Urothelium cell line (cell line): ENCODE results near the gene FAM181A.

ENCODE experiments used
- DNase-seq: peaks from one replicate; pipeline ENCODE4 v3.0.0; 2011; ENCODE audit warnings: low spot score, mixed read lengths
- FAIRE-seq: peaks from 2 replicates; lab custom pipeline; 2011; peaks lifted over from hg19 to GRCh38; lab: Jason Lieb, UNC

FAM181A gene

DNA sequence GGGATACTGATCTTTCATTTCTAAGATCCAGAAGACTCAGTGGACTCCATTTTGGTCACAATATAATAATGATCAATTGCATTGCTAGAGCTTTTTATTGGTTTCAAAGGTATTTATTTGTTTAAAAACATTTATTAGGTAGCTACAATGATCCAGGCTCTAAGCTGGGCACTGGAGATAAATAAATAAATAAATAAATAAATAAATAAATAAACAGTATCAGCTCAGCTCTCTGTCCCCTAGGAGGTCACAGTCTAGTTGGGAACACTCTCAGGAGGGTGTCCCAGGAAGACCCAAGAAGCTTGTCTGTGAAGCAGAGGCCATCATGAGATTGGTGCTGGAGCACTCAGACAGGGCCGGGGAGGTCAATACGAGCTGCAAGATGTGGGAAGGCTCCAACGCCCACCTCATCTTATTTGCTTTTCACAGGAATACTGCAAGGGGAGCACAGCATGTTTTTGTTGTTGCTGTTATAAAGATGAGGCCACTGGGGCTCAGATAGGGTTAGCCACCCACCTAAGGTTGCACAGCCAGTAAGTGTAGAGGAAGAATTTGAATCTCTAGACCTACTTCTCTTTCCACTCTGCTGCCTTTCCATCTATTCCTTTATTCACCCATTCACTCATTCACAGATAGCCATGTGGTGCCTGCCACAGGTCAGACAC is 33.8 kb downstream of the FAM181A start:
- no peak for DNase-seq
- no peak for FAIRE-seq

DNA sequence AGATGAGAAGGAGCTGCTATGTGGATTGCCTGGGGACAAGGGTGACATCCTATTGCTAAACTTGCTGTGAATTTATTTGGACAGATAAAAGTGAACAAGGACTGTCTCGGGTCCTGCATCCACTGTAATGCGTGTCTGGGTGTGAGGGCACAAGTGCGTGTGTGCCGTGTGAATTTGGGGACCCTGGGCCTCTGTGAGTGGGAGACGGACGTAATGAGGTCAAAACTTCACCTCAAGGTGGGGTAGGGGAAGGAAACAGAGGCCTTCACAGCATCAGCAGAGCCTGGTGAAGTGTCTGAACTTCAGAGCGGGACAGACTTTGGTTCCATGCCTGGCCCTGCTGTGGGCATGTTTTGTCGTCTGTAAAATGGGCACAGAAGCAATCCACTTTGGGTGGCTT is 34.5 kb downstream of the FAM181A start:
- FAIRE-seq (no peak), DNase-seq (no peak)

DNA sequence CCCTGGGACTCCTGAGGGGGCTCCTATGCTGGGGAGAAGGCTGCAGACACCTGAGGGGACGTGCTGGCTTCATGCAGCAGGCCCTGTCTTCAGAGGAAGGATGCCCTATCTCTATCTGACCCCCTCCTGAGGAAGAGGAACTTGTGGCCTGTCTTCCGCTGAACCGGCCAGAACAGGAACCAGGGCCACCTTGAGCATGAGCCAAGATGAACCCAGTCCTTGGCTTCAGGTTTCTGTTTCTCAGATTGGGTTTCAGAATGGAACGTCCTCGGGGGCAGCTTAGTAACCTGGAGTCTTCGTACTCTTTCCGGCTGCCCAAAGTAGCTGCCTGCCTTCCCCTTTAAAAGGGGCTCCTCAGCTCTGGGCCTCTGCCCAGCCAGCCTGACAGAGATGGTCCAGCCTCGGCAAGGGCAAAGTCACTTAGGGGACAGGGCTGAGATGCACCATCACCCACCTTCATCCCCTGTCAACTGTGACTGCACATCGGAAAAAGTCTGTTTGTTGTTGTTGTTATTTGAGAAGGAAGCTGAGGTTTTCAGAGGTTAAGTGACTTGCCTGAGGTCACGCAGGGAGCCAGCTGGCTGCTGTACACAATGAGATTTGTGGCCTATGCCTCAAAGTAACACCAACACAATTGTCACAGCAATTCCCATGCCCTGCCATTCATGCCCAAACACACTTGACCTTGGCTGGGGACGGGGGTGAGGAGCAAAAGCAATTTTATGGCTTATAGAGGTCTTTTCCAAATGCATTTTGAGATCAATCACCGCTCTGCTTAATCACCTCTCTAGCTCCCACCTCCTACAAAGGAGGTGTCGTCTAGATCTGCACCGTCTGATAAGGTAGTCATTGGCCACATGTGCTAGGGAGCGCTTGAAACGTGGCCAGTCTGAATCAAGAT is 35.8 kb downstream of the FAM181A start:
- DNase-seq = no peak
- no peak for FAIRE-seq

DNA sequence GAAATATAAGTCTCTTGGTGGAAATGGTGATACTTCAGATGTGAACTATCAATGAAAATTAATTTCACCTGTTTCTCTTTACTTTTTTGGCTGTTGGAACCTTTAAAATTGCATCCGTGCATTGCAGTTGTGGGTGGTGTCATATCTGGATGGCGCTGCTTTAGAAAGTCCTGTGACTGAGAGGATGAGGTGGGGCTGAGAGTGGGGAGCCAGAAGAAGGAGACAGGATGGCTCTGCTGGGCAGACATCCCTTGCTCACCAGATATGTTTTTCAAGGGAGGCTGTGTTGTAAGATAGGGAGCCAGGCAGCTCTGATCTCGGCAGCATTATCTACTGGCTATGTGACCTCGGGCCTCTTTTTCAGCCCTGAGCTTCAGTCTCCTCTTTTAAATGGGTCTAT is 36.5 kb downstream of the FAM181A start:
- DNase-seq = no peak
- FAIRE-seq = no peak

DNA sequence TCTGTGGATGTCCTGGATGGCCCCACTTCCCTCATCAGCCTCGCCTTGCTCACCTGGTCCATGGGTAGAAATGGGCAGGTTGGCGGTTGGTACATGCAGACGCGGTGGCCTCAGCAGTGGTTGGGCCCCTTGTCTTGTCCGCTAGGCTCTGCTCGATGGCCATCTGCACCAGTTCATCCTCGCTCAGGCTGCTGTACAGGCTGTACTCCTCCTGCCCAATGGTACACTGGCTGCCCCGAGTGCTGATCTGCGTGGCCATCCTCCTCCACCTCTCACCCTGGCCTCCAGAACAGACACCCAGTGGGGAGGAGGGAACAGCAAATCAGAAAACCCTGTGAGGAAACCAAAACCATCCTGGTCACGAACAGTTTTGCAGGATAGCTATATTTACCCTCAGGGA is 37.1 kb downstream of the FAM181A start:
- FAIRE-seq (no peak), DNase-seq (no peak)

DNA sequence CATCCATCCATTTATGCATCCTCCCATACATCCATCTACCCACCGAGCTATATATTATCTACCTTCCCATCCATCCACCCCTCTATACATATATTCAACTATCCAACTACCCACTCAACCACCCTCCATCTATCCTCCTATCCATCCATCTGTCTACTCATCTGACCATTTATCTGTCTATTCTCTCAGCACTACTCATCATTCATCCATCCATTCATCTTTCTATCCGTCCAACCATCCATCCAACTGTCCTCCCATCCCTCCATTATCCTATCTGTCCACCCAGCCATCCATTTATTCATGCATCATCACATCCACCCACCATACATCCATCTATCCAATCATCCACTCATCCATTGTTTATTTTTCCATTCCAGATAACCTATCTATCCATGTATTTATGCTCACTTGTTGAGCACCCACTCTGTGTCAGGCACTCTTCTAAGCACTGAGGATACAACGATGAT is 37.7 kb downstream of the FAM181A start:
- FAIRE-seq (no peak), DNase-seq (no peak)

DNA sequence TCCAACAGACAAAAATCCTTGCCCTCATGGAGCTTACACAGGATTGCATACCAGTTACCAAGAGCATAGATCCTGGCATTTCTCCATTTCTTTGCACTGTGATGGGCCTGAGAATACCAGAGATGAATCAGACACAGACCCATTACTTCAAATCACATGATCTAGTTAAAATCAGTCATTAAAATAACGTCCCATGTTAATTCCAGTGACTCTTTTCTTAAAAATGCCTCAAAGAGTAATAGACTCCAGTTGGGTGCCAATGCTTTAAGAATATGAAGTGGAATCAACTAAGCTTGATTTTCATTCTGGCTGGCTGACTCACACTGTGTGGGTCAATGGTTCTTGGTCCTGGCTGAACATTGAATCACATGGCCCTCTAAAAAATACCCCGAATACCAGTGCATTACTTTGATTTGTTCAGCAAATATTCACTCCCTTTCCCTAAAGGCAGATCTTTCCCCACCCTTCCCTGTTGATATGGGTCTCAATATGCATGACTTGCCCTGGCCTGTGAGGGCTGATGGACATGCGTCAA is 38.2 kb downstream of the FAM181A start:
- FAIRE-seq = no peak
- no peak for DNase-seq

DNA sequence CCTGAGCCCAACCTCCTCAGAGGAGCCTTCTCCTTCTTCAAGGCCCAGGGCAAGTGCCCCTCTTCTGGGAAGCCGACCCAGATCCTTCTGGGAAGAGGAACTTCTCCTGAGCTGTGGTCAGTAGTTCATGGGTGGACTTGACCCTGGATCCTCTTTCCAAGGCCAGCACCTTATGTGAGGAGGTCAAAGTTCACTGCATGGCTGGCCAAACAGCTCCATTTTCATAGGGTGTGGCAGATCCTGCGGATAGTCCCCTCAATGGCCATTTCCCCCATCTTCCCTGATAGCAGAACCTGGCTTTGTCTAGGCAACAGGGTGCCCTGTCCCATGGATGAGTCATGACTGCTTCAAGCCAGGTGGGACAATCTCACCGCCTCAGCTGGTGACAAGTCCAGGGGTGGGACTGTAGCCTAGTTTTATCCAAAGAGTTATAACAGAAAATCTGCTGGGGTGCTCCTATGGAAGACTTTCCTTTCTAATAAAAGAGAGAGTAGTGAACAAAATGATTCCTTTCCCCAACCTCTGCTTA is 38.9 kb downstream of the FAM181A start:
- DNase-seq = no peak
- no peak for FAIRE-seq

DNA sequence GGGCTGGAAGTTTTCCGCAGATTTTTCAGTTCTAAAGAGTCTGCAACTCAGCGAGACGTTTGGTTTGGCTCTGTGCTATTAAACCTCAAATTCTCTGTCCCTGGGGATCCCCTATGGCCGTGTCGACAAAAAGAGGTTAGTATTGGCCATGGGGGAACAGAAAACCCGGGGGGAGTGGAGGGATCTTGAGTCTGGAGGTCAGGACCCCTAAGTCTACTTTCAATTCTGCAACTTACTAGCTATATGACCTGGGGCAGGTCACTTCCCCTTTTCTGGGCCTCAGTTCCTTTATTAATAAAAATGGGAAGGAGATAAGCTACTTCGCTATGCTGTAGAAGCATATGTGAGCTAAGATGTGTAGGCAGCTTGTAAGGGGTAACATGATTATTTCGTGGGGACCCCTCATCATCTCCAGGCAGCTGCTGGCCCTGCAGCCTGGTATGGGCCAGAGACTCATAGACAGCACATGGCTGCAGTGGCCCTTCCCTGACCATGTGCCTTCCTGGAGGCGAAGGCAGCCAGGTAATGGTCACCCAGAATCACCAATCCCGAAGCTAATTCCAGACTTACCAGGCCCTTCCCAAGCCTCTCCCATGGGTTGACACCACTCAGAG is 40.6 kb downstream of the FAM181A start:
- DNase-seq = no peak
- FAIRE-seq = no peak

DNA sequence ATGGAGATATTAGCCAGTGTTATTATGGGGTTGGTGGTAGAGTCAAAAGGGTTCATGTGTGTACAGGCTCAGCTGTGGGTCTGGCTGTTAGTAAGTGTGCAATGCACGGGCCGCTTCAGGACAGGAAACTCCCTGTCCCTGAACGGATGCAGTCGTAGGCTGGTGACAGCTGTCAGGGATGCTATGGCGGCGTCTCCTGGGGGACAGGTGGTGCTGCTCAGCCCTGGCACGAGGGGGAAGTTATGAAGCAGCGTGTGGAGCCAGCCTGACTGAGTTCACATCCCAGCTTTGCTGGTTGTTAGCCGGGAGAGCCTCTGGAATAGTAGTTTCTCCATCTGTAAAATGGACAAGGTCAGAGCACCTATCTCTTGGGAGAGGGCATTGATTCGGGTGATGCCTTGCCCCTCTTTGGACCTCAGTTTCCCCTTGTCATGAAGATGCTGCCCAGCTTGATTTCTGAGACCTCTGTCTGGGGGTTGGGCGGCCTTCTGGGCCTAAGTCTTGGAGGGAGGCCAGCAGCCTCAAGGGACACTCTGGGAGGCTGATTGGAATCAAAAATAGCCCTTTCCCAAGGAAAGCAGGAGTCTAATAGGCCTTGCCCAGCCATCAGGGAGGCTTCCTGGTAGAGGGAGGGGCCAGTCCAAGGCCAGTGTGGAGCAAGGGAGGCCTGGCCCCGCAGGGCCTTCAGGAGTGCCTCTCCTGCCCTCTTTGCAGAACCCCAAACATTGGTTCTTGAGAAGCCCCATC is 42.1 kb downstream of the FAM181A start:
- DNase-seq = no peak
- FAIRE-seq = no peak

DNA sequence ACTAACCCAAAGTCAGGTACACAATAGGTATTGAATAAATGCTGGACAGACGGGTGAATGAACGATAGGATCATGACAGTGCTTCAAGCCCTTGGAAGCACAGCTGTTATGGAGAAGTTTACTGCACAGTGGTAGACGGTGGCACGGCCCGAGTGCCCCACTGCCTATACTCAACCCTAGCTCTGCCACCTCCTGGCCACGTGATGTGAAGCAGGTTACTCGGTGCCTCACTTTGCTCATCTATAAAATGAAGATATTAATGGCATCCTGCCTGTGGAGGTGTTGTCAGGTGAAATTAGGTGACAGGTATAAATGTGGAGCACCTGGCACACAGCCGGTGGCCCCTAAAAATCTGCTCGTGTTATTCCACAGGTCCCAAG is 43.4 kb downstream of the FAM181A start:
- DNase-seq (no peak), FAIRE-seq (no peak)

DNA sequence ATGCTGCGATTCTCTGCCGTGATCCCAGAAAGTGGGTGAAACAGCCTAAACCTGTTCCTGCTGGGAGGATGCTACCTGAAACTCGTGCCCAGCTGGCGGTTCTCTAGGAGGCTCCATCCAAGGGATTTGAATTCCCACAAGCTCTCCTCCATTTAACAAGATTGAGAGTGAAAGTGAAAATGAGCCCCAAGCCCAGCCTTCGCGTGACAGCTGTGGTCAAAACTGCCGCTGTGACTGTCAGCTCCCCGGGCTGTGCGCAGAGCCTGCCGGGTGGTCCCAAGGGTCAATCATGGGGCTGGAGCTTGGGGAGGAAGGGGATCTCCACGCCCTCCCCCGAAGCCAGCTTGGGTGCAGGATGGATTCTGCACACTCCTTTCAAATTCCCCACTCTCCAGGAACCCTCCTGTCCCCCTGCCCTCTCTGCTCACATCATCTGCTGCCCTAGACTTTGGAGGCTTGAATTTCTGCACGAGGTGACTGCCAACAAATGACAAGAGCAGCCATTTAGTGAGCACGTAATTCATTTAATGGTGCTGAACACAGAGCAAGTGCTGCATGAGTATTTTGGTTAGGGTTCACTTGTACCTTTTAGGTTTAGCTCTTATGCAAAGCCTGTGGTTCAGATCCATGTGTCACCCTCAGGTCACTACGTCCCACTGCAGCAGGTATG is 44.0 kb downstream of the FAM181A start:
- DNase-seq (no peak), FAIRE-seq (no peak)

DNA sequence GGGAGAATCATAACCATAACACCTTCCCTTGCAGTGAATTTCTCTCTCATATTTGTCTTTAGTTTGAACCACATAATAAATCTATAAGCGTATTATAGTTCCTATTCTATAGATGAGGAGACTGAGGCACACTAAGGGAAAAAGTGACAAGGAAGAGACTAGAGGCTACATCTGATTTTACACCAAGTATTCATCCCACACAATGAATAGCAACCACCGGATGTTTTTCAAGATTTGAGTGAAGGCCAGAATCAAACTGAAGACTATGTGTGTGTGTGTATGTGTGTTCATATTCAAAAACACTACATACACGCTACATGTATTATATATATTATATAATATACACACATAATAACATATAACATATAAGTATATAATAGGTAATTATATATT is 44.5 kb downstream of the FAM181A start:
- no peak for FAIRE-seq

DNA sequence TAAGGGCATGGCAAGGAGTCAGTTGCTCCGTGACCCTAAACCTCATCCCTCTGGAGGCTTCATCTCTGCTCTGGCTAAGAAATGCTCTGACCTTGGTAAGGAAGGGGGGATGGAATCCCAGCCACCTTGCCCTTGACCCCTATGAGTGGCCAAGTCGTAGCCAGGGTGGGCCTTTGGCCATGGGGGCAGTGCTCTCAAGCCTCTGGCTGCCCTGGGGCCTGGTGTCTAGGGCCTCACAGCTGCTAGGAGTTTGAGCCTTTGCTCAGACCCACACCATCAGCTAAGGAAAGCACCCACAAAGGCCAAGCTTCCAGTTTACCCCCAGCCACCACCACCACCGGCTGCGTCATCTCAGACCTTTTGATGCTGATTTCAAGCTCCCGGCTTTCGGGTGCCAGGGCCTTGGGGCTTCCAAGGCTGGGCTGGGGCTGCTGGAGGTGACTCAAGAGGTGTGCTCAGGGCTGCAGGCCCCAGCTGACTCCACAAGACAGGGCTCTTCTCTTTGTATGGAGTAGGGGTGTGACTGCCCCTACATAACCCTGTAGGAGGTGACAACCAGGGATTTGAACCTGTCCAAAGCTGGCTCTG is 45.6 kb downstream of the FAM181A start:
- no peak for DNase-seq
- FAIRE-seq = no peak

More for the DNA sequence above, 44.5 kb downstream of the FAM181A start:
- no peak for DNase-seq

DNA sequence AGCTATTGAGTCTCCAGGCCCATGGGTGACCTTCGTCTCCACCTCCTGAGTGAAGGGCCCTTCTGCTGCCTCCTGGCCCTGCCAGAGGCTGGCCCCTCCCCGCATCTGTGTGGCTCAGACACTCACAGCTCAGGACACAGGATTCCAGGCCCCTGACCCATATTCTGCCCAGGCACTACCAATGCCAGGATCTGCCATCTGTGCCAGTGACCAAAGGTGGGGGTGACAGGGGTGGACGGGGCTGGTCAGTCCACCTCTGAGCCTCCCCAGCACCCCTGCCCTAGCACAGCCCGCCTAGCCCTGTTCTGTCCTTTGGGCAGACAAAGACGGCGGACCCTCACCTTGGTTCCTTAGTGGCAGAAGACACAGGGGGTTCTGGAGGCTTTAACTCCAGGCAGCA is 46.5 kb downstream of the FAM181A start:
- DNase-seq (no peak), FAIRE-seq (no peak)

DNA sequence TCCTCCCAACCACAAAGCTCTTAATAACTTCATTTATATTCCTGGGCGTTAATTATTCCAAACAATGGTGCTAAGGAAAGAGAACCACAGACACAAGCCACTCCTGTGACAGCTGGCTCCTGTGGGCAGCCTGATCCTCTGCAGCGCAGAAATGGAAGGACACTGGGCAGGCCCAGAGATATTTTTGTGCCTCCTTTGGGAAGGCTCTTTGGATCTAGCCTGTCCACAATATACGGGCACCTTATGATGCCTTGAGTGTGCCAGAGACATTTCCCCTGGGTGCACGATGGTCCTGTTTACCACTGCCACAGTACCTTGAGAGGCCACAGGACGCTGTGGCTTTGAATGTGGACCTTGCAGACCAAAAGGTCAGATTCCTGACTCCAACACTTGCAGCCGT is 47.2 kb downstream of the FAM181A start:
- FAIRE-seq (no peak), DNase-seq (no peak)

DNA sequence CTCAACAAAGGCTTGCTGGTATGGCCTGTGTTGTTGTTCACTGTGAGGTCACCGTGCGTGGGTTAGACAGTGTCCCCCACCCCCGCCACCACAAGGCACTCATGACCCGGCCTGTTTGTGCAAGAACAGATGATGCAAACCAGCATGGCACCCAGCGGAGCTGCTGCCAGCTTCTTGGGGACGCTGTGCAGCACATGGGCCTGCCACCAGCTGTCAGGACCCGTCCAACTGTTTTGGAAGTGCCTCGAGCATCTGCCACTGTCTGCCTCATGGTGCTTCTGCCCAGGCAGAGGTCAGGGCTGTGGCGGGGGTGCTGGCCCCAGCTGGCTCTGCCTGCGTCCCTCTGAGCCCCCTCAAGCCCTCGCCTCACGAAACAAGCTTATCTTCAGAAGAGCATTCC is 47.7 kb downstream of the FAM181A start:
- FAIRE-seq (no peak), DNase-seq (no peak)

DNA sequence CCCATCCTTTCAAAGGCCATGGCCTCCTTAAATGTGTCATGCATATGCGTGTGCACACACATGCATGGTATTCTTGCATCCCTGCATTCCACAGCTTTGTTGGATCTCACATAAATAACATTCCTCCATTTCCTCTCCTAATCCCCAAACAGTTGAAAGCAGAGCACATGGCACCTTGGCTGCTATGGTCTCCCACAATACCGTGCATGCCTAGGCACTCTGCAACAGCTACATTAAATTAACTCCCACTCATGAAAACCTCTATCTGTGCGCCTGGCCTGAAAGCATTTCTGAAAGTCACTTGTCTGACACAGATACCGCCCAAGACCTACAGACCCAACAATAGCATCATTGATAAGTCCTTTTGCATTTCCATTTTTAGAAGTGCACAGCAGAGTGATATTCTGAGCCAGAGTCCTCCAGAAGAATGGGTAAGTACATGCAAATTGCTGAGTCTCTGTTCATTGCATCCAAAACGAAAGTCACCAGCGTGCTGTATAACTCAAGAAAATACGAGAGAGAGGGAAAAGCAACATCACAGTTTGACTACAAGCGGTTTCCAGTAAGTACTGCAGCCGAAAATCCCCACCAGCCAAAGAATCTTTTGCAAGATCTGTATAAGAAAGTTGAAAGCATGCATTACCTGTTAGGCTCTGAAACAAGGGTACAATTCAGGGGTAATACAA is 48.8 kb downstream of the FAM181A start:
- no peak for FAIRE-seq
- no peak for DNase-seq

DNA sequence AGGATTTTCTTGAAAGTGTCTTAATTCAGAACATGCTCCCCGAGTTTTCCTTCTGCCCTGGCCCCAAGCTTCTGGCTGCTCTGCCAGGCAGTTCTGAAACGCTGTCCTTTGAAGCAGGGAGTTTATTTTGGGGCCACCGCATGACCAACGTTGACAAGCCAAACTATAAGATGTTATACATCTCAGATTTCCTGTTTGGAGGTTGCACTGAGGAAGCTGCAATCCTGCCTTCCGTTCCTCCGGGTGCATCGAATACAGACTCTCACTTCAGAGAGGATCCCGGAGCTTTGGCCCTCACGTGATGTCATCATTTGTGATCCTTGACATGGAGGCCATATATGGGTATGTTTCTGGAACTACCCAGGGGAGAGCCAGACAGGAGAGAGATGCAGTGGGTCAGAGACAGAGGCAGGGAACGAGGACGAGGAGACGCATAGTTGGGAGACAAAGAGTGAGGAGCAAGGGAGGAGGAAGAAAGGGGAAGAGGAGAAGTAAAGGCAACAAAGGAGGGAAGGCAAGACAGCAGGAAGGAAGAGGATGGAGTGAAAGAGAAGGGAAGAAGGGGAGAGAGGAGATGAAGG is 49.4 kb downstream of the FAM181A start, which contains the start of gene ASB2:
Gene ASB2, minus strand, starts transcription at position 94 of the 581 bp plus-strand sequence. CDS start 12,031 bp downstream, outside the sequence.
- DNase-seq (no peak), FAIRE-seq (no peak)
